Gastroesophageal sphincter (tissue), 3 donors: ENCODE data around the gene NUP205.

ENCODE experiments used
- EP300 ChIP-seq: sonication (generic); formaldehyde crosslinking; IDR thresholded peaks from one replicate; pipeline ENCODE4 v1.6.1; 2017; ENCODE audit warnings: antibody characterized with exemption, mild to moderate bottlenecking
- TF ChIP-seq, protein P1 (sequence below), 4 experiments: fragments of 200-600 bp in 2 of 4; fragments of 450-650 bp in 2 of 4; sonication (generic) in 1 of 4; IDR thresholded peaks; one replicate each; pipeline ENCODE4 v1.5.1; 2017 to 2019; ENCODE audit warnings: antibody characterized with exemption in 4 of 4, mild to moderate bottlenecking in 2 of 4, moderate library complexity in 2 of 4

DNA sequence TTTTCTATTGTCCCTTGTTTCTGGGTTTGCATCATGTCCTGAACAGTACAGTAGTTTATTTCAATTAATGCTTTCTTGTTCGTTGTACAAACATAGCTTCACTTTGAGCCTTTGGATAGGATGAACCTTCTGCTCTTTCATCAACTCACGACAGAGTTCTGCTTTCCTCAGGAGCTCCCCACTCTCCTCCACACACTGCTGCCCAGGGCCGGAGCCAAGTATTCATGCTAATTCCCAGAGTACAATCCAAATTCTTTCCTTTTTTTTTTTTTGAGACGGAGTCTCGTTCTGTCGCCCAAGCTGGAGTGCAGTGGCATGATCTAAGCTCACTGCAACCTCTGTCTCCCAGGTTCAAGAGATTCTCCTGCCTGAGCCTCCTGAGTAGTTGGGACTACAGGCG lies 7.5 kb upstream of the NUP205 start:
- no peak for TF ChIP-seq EP300
- TF ChIP-seq, protein P1, sequence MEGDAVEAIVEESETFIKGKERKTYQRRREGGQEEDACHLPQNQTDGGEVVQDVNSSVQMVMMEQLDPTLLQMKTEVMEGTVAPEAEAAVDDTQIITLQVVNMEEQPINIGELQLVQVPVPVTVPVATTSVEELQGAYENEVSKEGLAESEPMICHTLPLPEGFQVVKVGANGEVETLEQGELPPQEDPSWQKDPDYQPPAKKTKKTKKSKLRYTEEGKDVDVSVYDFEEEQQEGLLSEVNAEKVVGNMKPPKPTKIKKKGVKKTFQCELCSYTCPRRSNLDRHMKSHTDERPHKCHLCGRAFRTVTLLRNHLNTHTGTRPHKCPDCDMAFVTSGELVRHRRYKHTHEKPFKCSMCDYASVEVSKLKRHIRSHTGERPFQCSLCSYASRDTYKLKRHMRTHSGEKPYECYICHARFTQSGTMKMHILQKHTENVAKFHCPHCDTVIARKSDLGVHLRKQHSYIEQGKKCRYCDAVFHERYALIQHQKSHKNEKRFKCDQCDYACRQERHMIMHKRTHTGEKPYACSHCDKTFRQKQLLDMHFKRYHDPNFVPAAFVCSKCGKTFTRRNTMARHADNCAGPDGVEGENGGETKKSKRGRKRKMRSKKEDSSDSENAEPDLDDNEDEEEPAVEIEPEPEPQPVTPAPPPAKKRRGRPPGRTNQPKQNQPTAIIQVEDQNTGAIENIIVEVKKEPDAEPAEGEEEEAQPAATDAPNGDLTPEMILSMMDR (IDR thresholded peaks at IDR 0.05), result no peak
